ENCODE measurements around the gene TRIM2. TPM values are rescaled to one million over a fixed set of nuclear protein-coding genes. Genes with fewer than 3 reads are reported as not detected.

Gene TRIM2
- total RNA-seq, 1 experiment from 2014 or later: 87.0 TPM

GRCh38 chr4:153205757-153206156 lies 1.5 kb downstream of the TRIM2 start:
- Histone ChIP-seq H3K4me2 (peak overlapping the region; percentile 86), H3K4me1 (replicated peaks; ENCODE audit: insufficient read depth) (peaks cover 15% of the 10 kb centered on the region), H3K36me3 (ENCODE audit: low read depth) (no peaks in the 10 kb centered on the region), H2AFZ (peak overlapping the region; percentile 55), H3K79me2 (ENCODE audit: low read depth) (peaks cover 57% of the 10 kb centered on the region), H3F3A (ENCODE audit: insufficient read depth, low read depth) (peaks cover 14% of the 10 kb centered on the region; the same call in 1 of the 2 replicates), H3K27me3 (ENCODE audit: insufficient read depth, low read depth) (no peaks in the 10 kb centered on the region), H3K4me3 (peak overlapping the region; percentile 69), H3K9me3 (ENCODE audit: insufficient read depth, low read depth) (no peaks in the 10 kb centered on the region), H4K20me1 (ENCODE audit: insufficient read depth) (no peaks in the 10 kb centered on the region), H3K27ac (peak overlapping the region; percentile 83), H3K9me2 (ENCODE audit: insufficient read depth) (no peaks in the 10 kb centered on the region)
- ChIA-PET CTCF (interaction anchor here (1.1 kb wide), 1 partner anchor 63 kb away, joined by 3 read pairs; no protein-coding TSS in a partner anchor), POLR2A (ENCODE audit: unreplicated experiment) (interaction anchor here (0.7 kb wide), 1 partner anchor 528 kb away, joined by 3 read pairs; no protein-coding TSS in a partner anchor)
- no TSS peak for BruUV-seq (replicated peaks)
- intact Hi-C loops (cut with micrococcal nuclease; ENCODE audit: unreplicated experiment): loop anchor here (1.0 to 10.0 kb wide), 8 partner anchors 19 to 211 kb away; no protein-coding TSS in a partner anchor
- peak; percentile 77 to 84 for DNase-seq
- no peak for TF ChIP-seq EZH2 (IDR thresholded peaks at IDR 0.05; ENCODE audit: low read depth)
- TF ChIP-seq, protein P1, sequence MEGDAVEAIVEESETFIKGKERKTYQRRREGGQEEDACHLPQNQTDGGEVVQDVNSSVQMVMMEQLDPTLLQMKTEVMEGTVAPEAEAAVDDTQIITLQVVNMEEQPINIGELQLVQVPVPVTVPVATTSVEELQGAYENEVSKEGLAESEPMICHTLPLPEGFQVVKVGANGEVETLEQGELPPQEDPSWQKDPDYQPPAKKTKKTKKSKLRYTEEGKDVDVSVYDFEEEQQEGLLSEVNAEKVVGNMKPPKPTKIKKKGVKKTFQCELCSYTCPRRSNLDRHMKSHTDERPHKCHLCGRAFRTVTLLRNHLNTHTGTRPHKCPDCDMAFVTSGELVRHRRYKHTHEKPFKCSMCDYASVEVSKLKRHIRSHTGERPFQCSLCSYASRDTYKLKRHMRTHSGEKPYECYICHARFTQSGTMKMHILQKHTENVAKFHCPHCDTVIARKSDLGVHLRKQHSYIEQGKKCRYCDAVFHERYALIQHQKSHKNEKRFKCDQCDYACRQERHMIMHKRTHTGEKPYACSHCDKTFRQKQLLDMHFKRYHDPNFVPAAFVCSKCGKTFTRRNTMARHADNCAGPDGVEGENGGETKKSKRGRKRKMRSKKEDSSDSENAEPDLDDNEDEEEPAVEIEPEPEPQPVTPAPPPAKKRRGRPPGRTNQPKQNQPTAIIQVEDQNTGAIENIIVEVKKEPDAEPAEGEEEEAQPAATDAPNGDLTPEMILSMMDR (conservative IDR thresholded peaks at IDR 0.05): no peak

- intact Hi-C loops (cut with micrococcal nuclease; ENCODE audit: unreplicated experiment): loop anchor here (5.0 to 10.0 kb wide), 4 partner anchors 64 to 212 kb away; no protein-coding TSS in a partner anchor
- Histone ChIP-seq H3K9me2 (ENCODE audit: insufficient read depth) (no peaks in the 10 kb centered on the region), H3K79me2 (ENCODE audit: low read depth) (peaks cover 63% of the 10 kb centered on the region), H4K20me1 (ENCODE audit: insufficient read depth) (no peaks in the 10 kb centered on the region), H3K36me3 (ENCODE audit: low read depth) (no peaks in the 10 kb centered on the region), H3K9me3 (ENCODE audit: insufficient read depth, low read depth) (no peaks in the 10 kb centered on the region), H3K27ac (peak overlapping the region; percentile 83), H3K4me2 (peak overlapping the region; percentile 86), H3K27me3 (ENCODE audit: insufficient read depth, low read depth) (no peaks in the 10 kb centered on the region), H3F3A (ENCODE audit: insufficient read depth, low read depth) (peaks cover 14% of the 10 kb centered on the region; the same call in 1 of the 2 replicates), H2AFZ (no peak overlapping the region), H3K4me1 (replicated peaks; ENCODE audit: insufficient read depth) (peaks cover 15% of the 10 kb centered on the region), H3K4me3 (peak overlapping the region; percentile 69; the same call in 1 of the 2 replicates)
- no TSS peak for BruUV-seq (replicated peaks)
- no peak for DNase-seq
- ChIA-PET POLR2A (ENCODE audit: unreplicated experiment) (no interaction called here), CTCF (no interaction called here)
- no peak for TF ChIP-seq EZH2 (IDR thresholded peaks at IDR 0.05; ENCODE audit: low read depth)
- TF ChIP-seq, protein P1 (conservative IDR thresholded peaks at IDR 0.05): no peak
Observed at GRCh38 chr4:153206534-153206933, 2.3 kb downstream of the TRIM2 start.

- H3K9me3 ChIP-seq (ENCODE audit: insufficient read depth, low read depth): no peaks in the 10 kb centered on the region
- intact Hi-C loops (cut with micrococcal nuclease; ENCODE audit: unreplicated experiment): loop anchor here (5.0 to 10.0 kb wide), 4 partner anchors 65 to 212 kb away; no protein-coding TSS in a partner anchor
- H3F3A ChIP-seq (ENCODE audit: insufficient read depth, low read depth): peaks cover 17% of the 10 kb centered on the region; the same call in 1 of the 2 replicates
- no peaks in the 10 kb centered on the region for H3K36me3 ChIP-seq (ENCODE audit: low read depth)
- no TSS peak for BruUV-seq (replicated peaks)
- TF ChIP-seq, protein P1 (conservative IDR thresholded peaks at IDR 0.05): no peak
- no peak for TF ChIP-seq EZH2 (IDR thresholded peaks at IDR 0.05; ENCODE audit: low read depth)
- no peak overlapping the region for H3K27ac ChIP-seq
- no peak overlapping the region; the same call in 1 of the 2 replicates for H3K4me3 ChIP-seq
- no peak overlapping the region for H2AFZ ChIP-seq
- H3K27me3 ChIP-seq (ENCODE audit: insufficient read depth, low read depth): no peaks in the 10 kb centered on the region
- DNase-seq: no peak
- CTCF ChIA-PET: no interaction called here
- no peaks in the 10 kb centered on the region for H4K20me1 ChIP-seq (ENCODE audit: insufficient read depth)
- POLR2A ChIA-PET (ENCODE audit: unreplicated experiment): no interaction called here
- peak overlapping the region; percentile 86 for H3K4me2 ChIP-seq
- no peaks in the 10 kb centered on the region for H3K9me2 ChIP-seq (ENCODE audit: insufficient read depth)
- peaks cover 15% of the 10 kb centered on the region for H3K4me1 ChIP-seq (replicated peaks; ENCODE audit: insufficient read depth)
- peaks cover 68% of the 10 kb centered on the region for H3K79me2 ChIP-seq (ENCODE audit: low read depth)
Observed at GRCh38 chr4:153207027-153207426, 2.8 kb downstream of the TRIM2 start.

Data from PC-9 (cell line).